Fibroblast of lung (primary cell): ENCODE measurements around the gene NKAIN4. TPM values are rescaled to one million over a fixed set of nuclear protein-coding genes. Genes with fewer than 3 reads are reported as not detected.

Experiments used
- DNase-seq, 2 donors: peaks; one replicate each; pipeline versions ENCODE4 v3.0.0 to v3.0.0-alpha.2; 2010; ENCODE audit warnings: low read depth in 2 of 2
- H2AFZ ChIP-seq: 2 replicates; pipeline ENCODE4 v1.5.1; 2012; ENCODE audit warnings: low read length, control low read depth, inconsistent platforms
- H3K27ac ChIP-seq: 2 replicates; pipeline ENCODE4 v1.5.1; 2011; ENCODE audit warnings: low read length, control low read depth; ENCODE audit not compliant: insufficient read depth
- H3K27me3 ChIP-seq: 2 replicates; pipeline ENCODE4 v1.5.1; 2011; ENCODE audit warnings: mild to moderate bottlenecking, low read length; ENCODE audit not compliant: control insufficient read depth, insufficient read depth
- H3K36me3 ChIP-seq: 2 replicates; pipeline ENCODE4 v1.5.1; 2011; ENCODE audit warnings: low read length; ENCODE audit not compliant: control insufficient read depth, insufficient read depth
- H3K4me1 ChIP-seq: 2 replicates; pipeline ENCODE4 v1.5.1; 2011; ENCODE audit warnings: low read length; ENCODE audit not compliant: control insufficient read depth, insufficient read depth; ENCODE audit errors: extremely low read depth
- H3K4me2 ChIP-seq: 2 replicates; pipeline ENCODE4 v1.5.1; 2011; ENCODE audit warnings: low read length, control low read depth; ENCODE audit not compliant: insufficient read depth; ENCODE audit errors: extremely low read depth
- H3K4me3 ChIP-seq, 4 experiments: fragments of 200-600 bp in 1 of 4; sonication (generic) in 1 of 4; replicated peaks in 1 of 4; 2 replicates each; pipeline ENCODE4 v1.5.1; 2011 to 2016; ENCODE audit warnings: low read length in 4 of 4, low read depth in 3 of 4, mild to moderate bottlenecking in 3 of 4, control low read depth in 2 of 4, inconsistent platforms in 1 of 4, mixed read lengths in 1 of 4; ENCODE audit not compliant: insufficient read depth in 1 of 4; ENCODE audit errors: control extremely low read depth in 1 of 4
- H3K79me2 ChIP-seq: 2 replicates; pipeline ENCODE4 v1.5.1; 2012; ENCODE audit warnings: mild to moderate bottlenecking, low read length, inconsistent platforms; ENCODE audit not compliant: control insufficient read depth, insufficient read depth
- H3K9ac ChIP-seq: 2 replicates; pipeline ENCODE4 v1.5.1; 2011; ENCODE audit warnings: mild to moderate bottlenecking, low read length, control low read depth; ENCODE audit not compliant: insufficient read depth
- H3K9me3 ChIP-seq: 2 replicates; pipeline ENCODE4 v1.5.1; 2012; ENCODE audit warnings: low read depth, low read length; ENCODE audit not compliant: control insufficient read depth, insufficient read depth
- H4K20me1 ChIP-seq: 2 replicates; pipeline ENCODE4 v1.5.1; 2011; ENCODE audit warnings: low read length; ENCODE audit not compliant: control insufficient read depth, insufficient read depth; ENCODE audit errors: extremely low read depth
- EZH2 ChIP-seq: IDR thresholded peaks from 2 replicates; pipeline ENCODE4 v1.5.1; 2012; ENCODE audit warnings: low read length, control low read depth, mild to moderate bottlenecking; ENCODE audit errors: missing control alignments
- polyA plus RNA-seq, 2 donors: library from polyadenylated mRNA; depleted of rRNA in 1 of 2; stranded (reverse) in 1 of 2; unstranded in 1 of 2; fragments of >200 nt; gene quantifications; 2 replicates each; pipeline ENCODE4 v1.2.1, GENCODE V29; 2011 to 2012; ENCODE audit warnings: missing spikeins in 1 of 2
- total RNA-seq: library from RNA; depleted of rRNA; stranded (reverse); fragments of >200 nt; gene quantifications from 2 replicates; pipeline ENCODE4 v1.2.1, GENCODE V29; 2014
- TF ChIP-seq, protein P1 (sequence below), 2 donors: IDR thresholded peaks in 1 of 2; conservative IDR thresholded peaks in 1 of 2; 1 replicate in 1 of 2; 2 replicates in 1 of 2; pipeline ENCODE4 v1.5.1; 2011 to 2012; ENCODE audit warnings: low read length in 2 of 2, control low read depth in 1 of 2, inconsistent platforms in 1 of 2, low read depth in 1 of 2, mild to moderate bottlenecking in 1 of 2

The NKAIN4 gene
- total and polyA plus RNA-seq, 2 donors (not counting 1 experiment from before 2014, with no cell fraction given) = not detected

DNA sequence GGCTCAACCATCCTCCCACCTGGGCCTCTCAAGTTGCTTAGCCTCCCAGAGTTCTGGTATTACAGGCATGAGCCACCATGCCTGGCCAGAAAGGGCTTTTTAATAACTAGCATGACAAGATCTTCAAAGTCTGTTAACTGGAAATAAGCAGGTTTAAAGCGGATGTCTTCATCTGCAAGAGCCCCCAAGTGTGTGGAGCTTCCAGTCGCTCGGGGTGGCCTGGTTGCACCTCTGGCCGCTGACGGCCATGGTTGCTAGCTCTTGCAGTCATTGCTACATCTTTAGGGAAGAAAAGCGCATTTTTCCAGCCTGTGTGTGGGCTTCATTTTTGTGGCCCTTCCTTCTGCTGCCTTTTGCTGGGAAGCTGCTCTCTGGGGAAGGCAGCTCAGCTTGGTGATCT is 26.1 kb upstream of the NKAIN4 start:
- TF ChIP-seq, protein P1, sequence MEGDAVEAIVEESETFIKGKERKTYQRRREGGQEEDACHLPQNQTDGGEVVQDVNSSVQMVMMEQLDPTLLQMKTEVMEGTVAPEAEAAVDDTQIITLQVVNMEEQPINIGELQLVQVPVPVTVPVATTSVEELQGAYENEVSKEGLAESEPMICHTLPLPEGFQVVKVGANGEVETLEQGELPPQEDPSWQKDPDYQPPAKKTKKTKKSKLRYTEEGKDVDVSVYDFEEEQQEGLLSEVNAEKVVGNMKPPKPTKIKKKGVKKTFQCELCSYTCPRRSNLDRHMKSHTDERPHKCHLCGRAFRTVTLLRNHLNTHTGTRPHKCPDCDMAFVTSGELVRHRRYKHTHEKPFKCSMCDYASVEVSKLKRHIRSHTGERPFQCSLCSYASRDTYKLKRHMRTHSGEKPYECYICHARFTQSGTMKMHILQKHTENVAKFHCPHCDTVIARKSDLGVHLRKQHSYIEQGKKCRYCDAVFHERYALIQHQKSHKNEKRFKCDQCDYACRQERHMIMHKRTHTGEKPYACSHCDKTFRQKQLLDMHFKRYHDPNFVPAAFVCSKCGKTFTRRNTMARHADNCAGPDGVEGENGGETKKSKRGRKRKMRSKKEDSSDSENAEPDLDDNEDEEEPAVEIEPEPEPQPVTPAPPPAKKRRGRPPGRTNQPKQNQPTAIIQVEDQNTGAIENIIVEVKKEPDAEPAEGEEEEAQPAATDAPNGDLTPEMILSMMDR (conservative IDR thresholded peaks at IDR 0.05 in 1 of 2, IDR thresholded peaks at IDR 0.05 in 1 of 2; ENCODE audit: low read depth in 1 of 2, low read length in 2 of 2) = no peak
- no peak for TF ChIP-seq EZH2
- peaks cover 26% of the 10 kb centered on the region for H3K79me2 ChIP-seq
- no peak for DNase-seq
- H3K9ac ChIP-seq = no peak overlapping the region
- H3K4me3 ChIP-seq = no peak overlapping the region
- no peaks in the 10 kb centered on the region for H3K9me3 ChIP-seq
- H3K36me3 ChIP-seq = peaks cover 41% of the 10 kb centered on the region
- no peak overlapping the region for H2AFZ ChIP-seq
- H3K27me3 ChIP-seq = no peaks in the 10 kb centered on the region
- H4K20me1 ChIP-seq = no peaks in the 10 kb centered on the region
- H3K4me1 ChIP-seq = no peaks in the 10 kb centered on the region
- H3K4me2 ChIP-seq = no peak overlapping the region
- no peak overlapping the region for H3K27ac ChIP-seq

DNA sequence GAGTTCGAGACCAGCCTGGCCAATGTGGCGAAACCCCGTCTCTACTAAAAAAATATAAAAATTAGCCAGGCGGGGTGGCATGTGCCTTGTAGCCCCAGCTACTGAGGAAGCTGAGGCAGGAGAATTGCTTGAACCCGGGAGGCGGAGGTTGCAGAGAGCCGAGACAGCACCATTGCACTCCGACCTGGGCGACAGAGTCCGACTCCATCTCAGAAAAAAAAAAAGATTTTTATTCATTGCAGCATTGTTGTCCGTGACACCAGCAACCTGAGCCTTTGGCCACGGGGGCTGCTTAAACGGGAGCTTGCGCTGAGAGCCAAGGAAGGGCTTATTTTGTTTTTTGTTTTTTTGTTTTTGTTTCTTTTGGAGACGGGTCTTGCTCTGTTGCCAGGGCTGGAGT is 25.7 kb upstream of the NKAIN4 start:
- Histone ChIP-seq H3K27ac (no peak overlapping the region), H3K4me1 (no peaks in the 10 kb centered on the region), H3K79me2 (peaks cover 30% of the 10 kb centered on the region), H4K20me1 (no peaks in the 10 kb centered on the region), H3K27me3 (no peaks in the 10 kb centered on the region), H3K9ac (no peak overlapping the region), H3K9me3 (no peaks in the 10 kb centered on the region), H3K4me2 (no peak overlapping the region), H3K4me3 (no peak overlapping the region), H3K36me3 (peaks cover 44% of the 10 kb centered on the region), H2AFZ (no peak overlapping the region)
- DNase-seq = no peak
- TF ChIP-seq EZH2 = no peak
- TF ChIP-seq, protein P1 (conservative IDR thresholded peaks at IDR 0.05 in 1 of 2, IDR thresholded peaks at IDR 0.05 in 1 of 2; ENCODE audit: low read depth in 1 of 2, low read length in 2 of 2) = no peak

DNA sequence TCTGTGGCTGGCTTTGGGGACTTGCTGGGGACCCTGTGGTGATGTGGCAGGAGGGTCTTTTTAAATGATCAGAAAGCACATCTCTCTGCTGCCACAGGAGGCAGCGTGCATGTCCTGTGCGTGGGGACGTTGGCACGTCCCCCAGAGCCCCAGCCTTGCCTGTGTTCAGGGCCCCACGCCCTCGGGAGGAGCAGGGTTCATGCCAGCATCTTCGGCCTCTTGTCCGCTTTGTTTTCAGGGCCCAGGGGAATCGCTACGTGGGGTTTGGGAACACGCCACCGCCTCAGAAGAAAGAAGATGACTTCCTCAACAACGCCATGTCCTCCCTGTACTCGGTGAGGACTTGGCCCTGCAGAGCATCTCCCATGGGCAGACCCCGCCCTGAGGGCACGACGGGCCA is 24.4 kb upstream of the NKAIN4 start:
- Histone ChIP-seq H3K9ac (no peak overlapping the region), H3K27ac (no peak overlapping the region), H3K4me1 (peaks cover 6% of the 10 kb centered on the region), H3K36me3 (peaks cover 41% of the 10 kb centered on the region), H3K79me2 (peaks cover 43% of the 10 kb centered on the region), H3K4me2 (no peak overlapping the region), H4K20me1 (no peaks in the 10 kb centered on the region), H3K4me3 (no peak overlapping the region), H3K27me3 (no peaks in the 10 kb centered on the region), H3K9me3 (no peaks in the 10 kb centered on the region), H2AFZ (no peak overlapping the region)
- TF ChIP-seq, protein P1 (conservative IDR thresholded peaks at IDR 0.05 in 1 of 2, IDR thresholded peaks at IDR 0.05 in 1 of 2; ENCODE audit: low read depth in 1 of 2, low read length in 2 of 2) = no peak
- no peak for TF ChIP-seq EZH2
- no peak for DNase-seq
